GM19025 (cell line): ENCODE data around the gene AGTR1.
"Not testable (repeated sequence)": the region's sequence is repeated elsewhere in the genome, so short reads cannot be mapped to it uniquely, and the experiment has no call there.

Source experiments
- ATAC-seq: cut with Tn5 transposase; IDR thresholded peaks from one replicate; pipeline ENCODE4 v1.9.1; 2021; ENCODE audit warnings: mild to moderate bottlenecking, low read depth, moderate library complexity; ENCODE audit not compliant: unreplicated experiment

AGTR1 gene

GRCh38 chr3:148717885-148718561 lies 20.3 kb downstream of the AGTR1 start:
- no peak for ATAC-seq

- ATAC-seq = no peak
Observed at GRCh38 chr3:148718982-148719862, 21.5 kb downstream of the AGTR1 start.

GRCh38 chr3:148720873-148721272 lies 23.2 kb downstream of the AGTR1 start:
- ATAC-seq = no peak

- ATAC-seq = no peak
Observed at GRCh38 chr3:148723631-148724030, 25.9 kb downstream of the AGTR1 start.

GRCh38 chr3:148727231-148727630 lies 29.5 kb downstream of the AGTR1 start:
- ATAC-seq = peak; percentile 63

GRCh38 chr3:148728753-148729152 lies 31.1 kb downstream of the AGTR1 start:
- no peak for ATAC-seq

GRCh38 chr3:148729476-148730055 lies 31.9 kb downstream of the AGTR1 start:
- ATAC-seq = no peak

GRCh38 chr3:148730676-148731075 lies 33.0 kb downstream of the AGTR1 start:
- ATAC-seq = no peak

- no peak for ATAC-seq
Observed at GRCh38 chr3:148735597-148735996, 37.9 kb downstream of the AGTR1 start.

- ATAC-seq = no peak
Observed at GRCh38 chr3:148736086-148736485, 38.4 kb downstream of the AGTR1 start.

- no peak for ATAC-seq
Observed at GRCh38 chr3:148737104-148737530, 39.4 kb downstream of the AGTR1 start.

- no peak for ATAC-seq
Observed at GRCh38 chr3:148739720-148740119, 42.0 kb downstream of the AGTR1 start.

- no peak for ATAC-seq
Observed at GRCh38 chr3:148740291-148740690, 42.6 kb downstream of the AGTR1 start.

- ATAC-seq = no peak
Observed at GRCh38 chr3:148741219-148741618, 43.5 kb downstream of the AGTR1 start.

GRCh38 chr3:148742118-148742517 lies 44.4 kb downstream of the AGTR1 start:
- no peak for ATAC-seq

- no peak for ATAC-seq
Observed at GRCh38 chr3:148746053-148746452, 48.4 kb downstream of the AGTR1 start.

- no peak for ATAC-seq
Observed at GRCh38 chr3:148748283-148748682, 50.6 kb downstream of the AGTR1 start.

GRCh38 chr3:148750296-148750695 lies 52.6 kb downstream of the AGTR1 start:
- no peak for ATAC-seq

- ATAC-seq = no peak
Observed at GRCh38 chr3:148751461-148751860, 53.8 kb downstream of the AGTR1 start.

- ATAC-seq = not testable (repeated sequence)
Observed at GRCh38 chr3:148753385-148753784, 55.7 kb downstream of the AGTR1 start.

- ATAC-seq = no peak
Observed at GRCh38 chr3:148755570-148755969, 57.9 kb downstream of the AGTR1 start.
